ENCODE results near the gene EFCAB6.

- TF ChIP-seq JUNB (CRISPR knock-in tag; conservative IDR thresholded peaks at IDR 0.05) = no peak
- no peak for TF ChIP-seq POLR2G (IDR thresholded peaks at IDR 0.05; ENCODE audit: low read depth, low read length)
- TF ChIP-seq, protein P1, sequence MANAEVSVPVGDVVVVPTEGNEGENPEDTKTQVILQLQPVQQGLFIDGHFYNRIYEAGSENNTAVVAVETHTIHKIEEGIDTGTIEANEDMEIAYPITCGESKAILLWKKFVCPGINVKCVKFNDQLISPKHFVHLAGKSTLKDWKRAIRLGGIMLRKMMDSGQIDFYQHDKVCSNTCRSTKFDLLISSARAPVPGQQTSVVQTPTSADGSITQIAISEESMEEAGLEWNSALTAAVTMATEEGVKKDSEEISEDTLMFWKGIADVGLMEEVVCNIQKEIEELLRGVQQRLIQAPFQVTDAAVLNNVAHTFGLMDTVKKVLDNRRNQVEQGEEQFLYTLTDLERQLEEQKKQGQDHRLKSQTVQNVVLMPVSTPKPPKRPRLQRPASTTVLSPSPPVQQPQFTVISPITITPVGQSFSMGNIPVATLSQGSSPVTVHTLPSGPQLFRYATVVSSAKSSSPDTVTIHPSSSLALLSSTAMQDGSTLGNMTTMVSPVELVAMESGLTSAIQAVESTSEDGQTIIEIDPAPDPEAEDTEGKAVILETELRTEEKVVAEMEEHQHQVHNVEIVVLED (CRISPR knock-in tag; IDR thresholded peaks at IDR 0.05) = no peak
- TF ChIP-seq, protein P2, sequence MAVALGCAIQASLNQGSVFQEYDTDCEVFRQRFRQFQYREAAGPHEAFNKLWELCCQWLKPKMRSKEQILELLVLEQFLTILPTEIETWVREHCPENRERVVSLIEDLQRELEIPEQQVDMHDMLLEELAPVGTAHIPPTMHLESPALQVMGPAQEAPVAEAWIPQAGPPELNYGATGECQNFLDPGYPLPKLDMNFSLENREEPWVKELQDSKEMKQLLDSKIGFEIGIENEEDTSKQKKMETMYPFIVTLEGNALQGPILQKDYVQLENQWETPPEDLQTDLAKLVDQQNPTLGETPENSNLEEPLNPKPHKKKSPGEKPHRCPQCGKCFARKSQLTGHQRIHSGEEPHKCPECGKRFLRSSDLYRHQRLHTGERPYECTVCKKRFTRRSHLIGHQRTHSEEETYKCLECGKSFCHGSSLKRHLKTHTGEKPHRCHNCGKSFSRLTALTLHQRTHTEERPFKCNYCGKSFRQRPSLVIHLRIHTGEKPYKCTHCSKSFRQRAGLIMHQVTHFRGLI (CRISPR knock-in tag; IDR thresholded peaks at IDR 0.05) = no peak
- no peak for TF ChIP-seq HNRNPL (IDR thresholded peaks at IDR 0.05; ENCODE audit: low read depth, low read length)
- TF ChIP-seq RBM39 (optimal IDR thresholded peaks at IDR 0.05; ENCODE audit: low read depth, low read length) = no peak
- no peak for TF ChIP-seq POLR2A (conservative IDR thresholded peaks at IDR 0.05)
- no peak for TF ChIP-seq CEBPB (tag; IDR thresholded peaks at IDR 0.05)
Measured at GRCh38 chr22:43528601-43529360, 283.3 kb downstream of the EFCAB6 start.

Data from K562 (cell line).